Lower leg skin (tissue), 3 donors: ENCODE data around the gene METTL26.

Source experiments
- CTCF ChIP-seq, 3 donors: fragments of 450-650 bp; IDR thresholded peaks; one replicate each; pipeline ENCODE4 v1.5.1; 2016; ENCODE audit warnings: antibody characterized with exemption in 3 of 3, mild to moderate bottlenecking in 3 of 3, moderate library complexity in 2 of 3
- POLR2A ChIP-seq, 2 donors: fragments of 450-650 bp; IDR thresholded peaks; one replicate each; pipeline ENCODE4 v1.6.1; 2016 to 2017; ENCODE audit warnings: antibody characterized with exemption in 2 of 2, mild to moderate bottlenecking in 1 of 2, moderate library complexity in 1 of 2

GRCh38 chr16:616733-617586 is 19.1 kb downstream of the METTL26 start:
- TF ChIP-seq CTCF (IDR thresholded peaks at IDR 0.05) (no peak), POLR2A (IDR thresholded peaks at IDR 0.05) (no peak)
